ENCODE data around the gene OSCP1. TPM values are rescaled to one million over a fixed set of nuclear protein-coding genes. Genes with fewer than 3 reads are reported as not detected.

The OSCP1 gene
- total and polyA plus RNA-seq, 3 experiments from 2014 or later: 2.0 to 2.7 TPM; not detected in 1

GRCh38 chr1:36406440-36406839 is 43.8 kb downstream of the OSCP1 start:
- peaks cover 2 to 10% (median 3%) of the 10 kb centered on the region in 3 donors for H3K4me1 Mint-ChIP-seq
- POLR2A ChIA-PET: no interaction called here
- H3K27ac Mint-ChIP-seq: peak overlapping the region in 2 of 8 donors; percentile 75 to 87
- H3K9me3 Mint-ChIP-seq: no peaks in the 10 kb centered on the region
- Histone ChIP-seq H3K4me1 (ENCODE audit: insufficient read depth, low read length) (no peaks in the 10 kb centered on the region), H3K27ac (ENCODE audit: low read depth, low read length) (no peak overlapping the region), H3K4me3 (ENCODE audit: low read length) (no peak overlapping the region), H3K36me3 (ENCODE audit: insufficient read depth, low read length) (no peaks in the 10 kb centered on the region), H3K27me3 (ENCODE audit: insufficient read depth, low read length, poor library complexity, severe bottlenecking) (no peaks in the 10 kb centered on the region), H3K9me3 (ENCODE audit: low read length) (no peaks in the 10 kb centered on the region)
- no peaks in the 10 kb centered on the region for H3K27me3 Mint-ChIP-seq
- peaks cover 0 to 2% (median 0%) of the 10 kb centered on the region in 3 donors for H3K36me3 Mint-ChIP-seq
- CTCF ChIA-PET: interaction anchor here (0.6 kb wide), 1 partner anchor 113 kb away, joined by 3 read pairs; no protein-coding TSS in a partner anchor
- DNase-seq: no peak
- no peak overlapping the region for H3K4me3 Mint-ChIP-seq

GRCh38 chr1:36402504-36402890 is 47.8 kb downstream of the OSCP1 start:
- Histone ChIP-seq H3K4me3 (ENCODE audit: low read length) (no peak overlapping the region), H3K27me3 (ENCODE audit: insufficient read depth, low read length, poor library complexity, severe bottlenecking) (no peaks in the 10 kb centered on the region), H3K4me1 (ENCODE audit: insufficient read depth, low read length) (peaks cover 10% of the 10 kb centered on the region), H3K36me3 (ENCODE audit: insufficient read depth, low read length) (no peaks in the 10 kb centered on the region), H3K27ac (ENCODE audit: low read depth, low read length) (no peak overlapping the region), H3K9me3 (ENCODE audit: low read length) (no peaks in the 10 kb centered on the region)
- H3K4me3 Mint-ChIP-seq: peak overlapping the region in 1 of 7 donors; percentile 73
- ChIA-PET POLR2A (no interaction called here), CTCF (interaction anchor here (0.8 kb wide), 1 partner anchor 14 kb away, joined by 3 read pairs; no protein-coding TSS in a partner anchor)
- DNase-seq: no peak
- peak overlapping the region in 3 of 8 donors; percentile 0 to 89 (median 64) for H3K27ac Mint-ChIP-seq
- H3K9me3 Mint-ChIP-seq: no peaks in the 10 kb centered on the region
- H3K27me3 Mint-ChIP-seq: no peaks in the 10 kb centered on the region
- peaks cover 7 to 31% (median 13%) of the 10 kb centered on the region in 3 donors for H3K4me1 Mint-ChIP-seq
- peaks cover 0 to 4% (median 0%) of the 10 kb centered on the region in 3 donors for H3K36me3 Mint-ChIP-seq

GRCh38 chr1:36401602-36402503 is 48.4 kb downstream of the OSCP1 start:
- POLR2A ChIA-PET: interaction anchor here (2.1 kb wide), 1 partner anchor 15 kb away, joined by 12 read pairs; no protein-coding TSS in a partner anchor
- Mint-ChIP-seq H3K9me3 (no peaks in the 10 kb centered on the region), H3K27me3 (no peaks in the 10 kb centered on the region), H3K36me3 (peaks cover 0 to 9% (median 0%) of the 10 kb centered on the region in 3 donors), H3K27ac (peak overlapping the region in 6 of 8 donors; percentile 0 to 89 (median 68)), H3K4me1 (peaks cover 12 to 36% (median 18%) of the 10 kb centered on the region in 3 donors), H3K4me3 (peak overlapping the region in 2 of 7 donors; percentile 24 to 73)
- Histone ChIP-seq H3K27ac (ENCODE audit: low read depth, low read length) (no peak overlapping the region), H3K27me3 (ENCODE audit: insufficient read depth, low read length, poor library complexity, severe bottlenecking) (no peaks in the 10 kb centered on the region), H3K4me3 (ENCODE audit: low read length) (no peak overlapping the region), H3K4me1 (ENCODE audit: insufficient read depth, low read length) (peaks cover 14% of the 10 kb centered on the region), H3K9me3 (ENCODE audit: low read length) (no peaks in the 10 kb centered on the region), H3K36me3 (ENCODE audit: insufficient read depth, low read length) (no peaks in the 10 kb centered on the region)
- CTCF ChIA-PET: interaction anchor here (1.6 kb wide), 1 partner anchor 10 kb away, joined by 4 read pairs; no protein-coding TSS in a partner anchor
- DNase-seq: no peak

GRCh38 chr1:36400825-36401601 is 49.2 kb downstream of the OSCP1 start:
- no peaks in the 10 kb centered on the region for H3K27me3 ChIP-seq (ENCODE audit: insufficient read depth, low read length, poor library complexity, severe bottlenecking)
- Mint-ChIP-seq H3K36me3 (peaks cover 0 to 9% (median 0%) of the 10 kb centered on the region in 3 donors), H3K9me3 (no peaks in the 10 kb centered on the region), H3K4me1 (peaks cover 21 to 44% (median 25%) of the 10 kb centered on the region in 3 donors), H3K4me3 (peak overlapping the region in 4 of 7 donors; percentile 23 to 41 (median 32)), H3K27me3 (no peaks in the 10 kb centered on the region), H3K27ac (peak overlapping the region in 6 of 8 donors; percentile 43 to 74 (median 61))
- peak in 4 of 5 donors; percentile 11 to 65 (median 21) for DNase-seq
- no peaks in the 10 kb centered on the region for H3K36me3 ChIP-seq (ENCODE audit: insufficient read depth, low read length)
- no peaks in the 10 kb centered on the region for H3K9me3 ChIP-seq (ENCODE audit: low read length)
- H3K4me1 ChIP-seq (ENCODE audit: insufficient read depth, low read length): peaks cover 22% of the 10 kb centered on the region
- POLR2A ChIA-PET: interaction anchor here (2.1 kb wide), 1 partner anchor 14 kb away, joined by 12 read pairs; no protein-coding TSS in a partner anchor
- H3K27ac ChIP-seq (ENCODE audit: low read depth, low read length): no peak overlapping the region
- CTCF ChIA-PET: interaction anchor here (1.5 to 1.6 kb wide), 3 partner anchors 11 to 58 kb away, joined by 4 read pairs; partner anchors contain the start of gene STK40
- H3K4me3 ChIP-seq (ENCODE audit: low read length): no peak overlapping the region

GRCh38 chr1:36400514-36400824 is 49.8 kb downstream of the OSCP1 start:
- Histone ChIP-seq H3K36me3 (ENCODE audit: insufficient read depth, low read length) (no peaks in the 10 kb centered on the region), H3K4me1 (ENCODE audit: insufficient read depth, low read length) (peaks cover 22% of the 10 kb centered on the region), H3K27me3 (ENCODE audit: insufficient read depth, low read length, poor library complexity, severe bottlenecking) (no peaks in the 10 kb centered on the region), H3K27ac (ENCODE audit: low read depth, low read length) (no peak overlapping the region), H3K9me3 (ENCODE audit: low read length) (no peaks in the 10 kb centered on the region), H3K4me3 (ENCODE audit: low read length) (no peak overlapping the region)
- Mint-ChIP-seq H3K27me3 (no peaks in the 10 kb centered on the region), H3K27ac (peak overlapping the region in 2 of 8 donors; percentile 68 to 83), H3K4me3 (no peak overlapping the region), H3K4me1 (peaks cover 21 to 44% (median 25%) of the 10 kb centered on the region in 3 donors), H3K9me3 (no peaks in the 10 kb centered on the region), H3K36me3 (peaks cover 0 to 9% (median 0%) of the 10 kb centered on the region in 3 donors)
- ChIA-PET POLR2A (interaction anchor here (2.1 kb wide), 1 partner anchor 14 kb away, joined by 12 read pairs; no protein-coding TSS in a partner anchor), CTCF (interaction anchor here (1.5 to 1.7 kb wide), 4 partner anchors 12 to 58 kb away, joined by 4 read pairs; partner anchors contain the start of gene STK40)
- DNase-seq: no peak

- H3K4me1 Mint-ChIP-seq: peaks cover 26 to 57% (median 27%) of the 10 kb centered on the region in 3 donors
Observed at GRCh38 chr1:36398370-36398977, 51.8 kb downstream of the OSCP1 start.

More at GRCh38 chr1:36398370-36398977, 51.8 kb downstream of the OSCP1 start:
- peaks cover 7% of the 10 kb centered on the region for H3K36me3 ChIP-seq (ENCODE audit: insufficient read depth, low read length)
- Mint-ChIP-seq H3K27me3 (no peaks in the 10 kb centered on the region), H3K9me3 (no peaks in the 10 kb centered on the region), H3K27ac (peak overlapping the region; percentile 87 to 100 (median 99)), H3K36me3 (peaks cover 0 to 19% (median 0%) of the 10 kb centered on the region in 3 donors), H3K4me3 (peak overlapping the region; percentile 43 to 99 (median 97))
- CTCF ChIA-PET: interaction anchor here (1.0 to 3.9 kb wide), 5 partner anchors 10 to 55 kb away, joined by 3 to 23 read pairs (median 3); partner anchors contain the start of gene STK40
- POLR2A ChIA-PET: interaction anchor here (1.3 to 3.2 kb wide), 3 partner anchors 12 to 21 kb away, joined by 3 to 43 read pairs (median 6); partner anchors contain the start of gene STK40
- no peak for DNase-seq
- no peak overlapping the region for H3K4me3 ChIP-seq (ENCODE audit: low read length)
- no peaks in the 10 kb centered on the region for H3K9me3 ChIP-seq (ENCODE audit: low read length)
- peak overlapping the region; percentile 95 for H3K27ac ChIP-seq (ENCODE audit: low read depth, low read length)
- H3K27me3 ChIP-seq (ENCODE audit: insufficient read depth, low read length, poor library complexity, severe bottlenecking): no peaks in the 10 kb centered on the region
- H3K4me1 ChIP-seq (ENCODE audit: insufficient read depth, low read length): peaks cover 22% of the 10 kb centered on the region

All from CD8-positive, alpha-beta memory T cell (primary cell).